OCI-LY1 (cell line): ENCODE results near the gene RAPGEF2.
"Not testable (repeated sequence)": the region's sequence is repeated elsewhere in the genome, so short reads cannot be mapped to it uniquely, and the experiment has no call there.

Experiments used
- H2AFZ ChIP-seq: fragments of 200-600 bp; sonication (generic), shearing (Covaris generic); 2 replicates; pipeline ENCODE4 v1.6.0; 2014; ENCODE audit warnings: antibody characterized with exemption, mild to moderate bottlenecking, low read length
- H3F3A ChIP-seq: fragments of 200-600 bp; sonication (generic), shearing (Covaris generic); 2 replicates; pipeline ENCODE4 v1.6.0; 2014; ENCODE audit warnings: mild to moderate bottlenecking, antibody characterized with exemption, low read length, moderate library complexity; ENCODE audit not compliant: insufficient read depth
- H3K27ac ChIP-seq: fragments of 200-600 bp; sonication (generic); 2 replicates; pipeline ENCODE4 v1.5.1; 2014; ENCODE audit warnings: low read length, mixed run types, mild to moderate bottlenecking, low read depth; ENCODE audit not compliant: poor library complexity, severe bottlenecking
- H3K27me3 ChIP-seq: fragments of 200-600 bp; sonication (generic); 2 replicates; pipeline ENCODE4 v1.6.0; 2014; ENCODE audit warnings: antibody characterized with exemption, mild to moderate bottlenecking, low read length, moderate library complexity; ENCODE audit not compliant: insufficient read depth
- H3K36me3 ChIP-seq: fragments of 200-600 bp; sonication (generic); 2 replicates; pipeline ENCODE4 v1.6.1; 2014; ENCODE audit warnings: mild to moderate bottlenecking, antibody characterized with exemption, low read length, moderate library complexity, mixed read lengths; ENCODE audit not compliant: insufficient read depth
- H3K4me1 ChIP-seq: fragments of 200-600 bp; sonication (generic); 2 replicates; pipeline ENCODE4 v1.5.1; 2014; ENCODE audit warnings: mild to moderate bottlenecking, low read length, moderate library complexity; ENCODE audit not compliant: insufficient read depth, severe bottlenecking
- H3K4me2 ChIP-seq: fragments of 200-600 bp; sonication (generic), shearing (Covaris generic); 2 replicates; pipeline ENCODE4 v1.6.1; 2014; ENCODE audit warnings: low read length
- H3K4me3 ChIP-seq: fragments of 200-600 bp; sonication (generic); 2 replicates; pipeline ENCODE4 v1.5.1; 2014; ENCODE audit warnings: low read length, low read depth, mild to moderate bottlenecking, mixed read lengths; ENCODE audit not compliant: poor library complexity, severe bottlenecking
- H3K79me2 ChIP-seq: fragments of 200-600 bp; shearing (Covaris generic); 2 replicates; pipeline ENCODE4 v1.6.1; 2016; ENCODE audit warnings: mixed run types, low read length, mixed read lengths; ENCODE audit not compliant: insufficient read depth
- H3K9ac ChIP-seq: fragments of 200-600 bp; sonication (generic), shearing (Covaris generic); 2 replicates; pipeline ENCODE4 v1.6.1; 2014; ENCODE audit warnings: mild to moderate bottlenecking, low read length, mixed read lengths
- H3K9me2 ChIP-seq: fragments of 200-600 bp; sonication (generic), shearing (Covaris generic); 2 replicates; pipeline ENCODE4 v1.6.1; 2014; ENCODE audit warnings: low read depth, mild to moderate bottlenecking, low read length, mixed read lengths
- H3K9me3 ChIP-seq: fragments of 200-600 bp; shearing (Covaris generic); 2 replicates; pipeline ENCODE4 v1.6.1; 2014; ENCODE audit warnings: low read length, mixed read lengths
- H4K20me1 ChIP-seq: fragments of 200-600 bp; sonication (generic), shearing (Covaris generic); 2 replicates; pipeline ENCODE4 v1.6.0; 2016; ENCODE audit warnings: mild to moderate bottlenecking, low read length; ENCODE audit not compliant: insufficient read depth
- CTCF ChIP-seq: fragments of 200-600 bp; sonication (generic), shearing (Covaris generic); IDR thresholded peaks from 2 replicates; pipeline ENCODE4 v1.5.1; 2017; ENCODE audit warnings: mild to moderate bottlenecking, antibody characterized with exemption, low read length, moderate library complexity, mixed read lengths
- EZH2 ChIP-seq: fragments of 200-600 bp; sonication (generic), shearing (Covaris generic); IDR thresholded peaks from 2 replicates; pipeline ENCODE4 v1.8.0; 2017; ENCODE audit warnings: borderline replicate concordance, mixed run types, mild to moderate bottlenecking, antibody characterized with exemption, low read length, moderate library complexity, mixed read lengths

RAPGEF2 gene

DNA sequence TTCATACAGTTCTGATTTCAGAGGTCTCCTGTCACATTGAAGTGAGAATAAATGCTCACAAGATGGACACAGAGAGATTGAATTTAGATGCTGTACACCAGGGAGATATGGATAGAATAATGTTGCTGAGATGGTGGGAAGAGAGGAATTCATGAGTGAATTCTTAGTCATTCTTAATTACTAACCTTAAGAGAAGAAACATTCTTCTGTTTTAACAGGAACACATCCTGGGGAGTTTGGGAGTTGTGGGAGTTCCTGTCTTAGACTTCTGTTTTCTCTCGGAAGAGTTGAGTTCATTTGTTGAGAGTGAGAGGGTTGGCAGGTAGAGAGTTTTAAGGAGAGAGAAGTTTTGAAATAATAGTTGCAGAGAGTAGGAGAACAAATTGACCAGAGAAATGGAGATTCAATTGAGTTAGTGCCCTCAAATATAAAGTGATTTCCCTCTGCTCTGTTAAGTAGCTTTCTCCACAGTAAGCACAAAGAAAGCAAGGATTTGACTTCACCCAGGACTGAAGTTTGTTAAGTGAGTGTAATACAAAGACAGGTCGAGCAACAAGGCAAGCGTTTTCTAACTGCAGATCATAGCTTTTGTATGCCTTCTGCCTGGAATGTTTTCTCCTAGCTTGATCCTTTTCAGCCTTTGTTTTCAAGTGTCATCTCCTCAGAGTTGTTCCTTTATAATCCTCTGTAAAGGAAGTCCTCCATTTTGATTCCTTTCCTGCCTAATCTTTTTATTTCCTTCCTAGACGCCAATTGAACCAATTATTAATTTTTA lies 205.9 kb downstream of the RAPGEF2 start:
- no peaks in the 10 kb centered on the region for H3F3A ChIP-seq
- H3K9me3 ChIP-seq = no peaks in the 10 kb centered on the region
- H3K4me1 ChIP-seq = no peaks in the 10 kb centered on the region
- H3K4me3 ChIP-seq = no peak overlapping the region
- H3K27ac ChIP-seq = no peak overlapping the region
- no peak for TF ChIP-seq EZH2
- TF ChIP-seq CTCF = no peak
- H3K9me2 ChIP-seq = no peaks in the 10 kb centered on the region
- H3K9ac ChIP-seq = no peak overlapping the region
- no peak overlapping the region for H3K4me2 ChIP-seq
- no peaks in the 10 kb centered on the region for H3K36me3 ChIP-seq
- H4K20me1 ChIP-seq = no peaks in the 10 kb centered on the region
- H3K79me2 ChIP-seq = no peaks in the 10 kb centered on the region
- H2AFZ ChIP-seq = no peak overlapping the region
- no peaks in the 10 kb centered on the region for H3K27me3 ChIP-seq

DNA sequence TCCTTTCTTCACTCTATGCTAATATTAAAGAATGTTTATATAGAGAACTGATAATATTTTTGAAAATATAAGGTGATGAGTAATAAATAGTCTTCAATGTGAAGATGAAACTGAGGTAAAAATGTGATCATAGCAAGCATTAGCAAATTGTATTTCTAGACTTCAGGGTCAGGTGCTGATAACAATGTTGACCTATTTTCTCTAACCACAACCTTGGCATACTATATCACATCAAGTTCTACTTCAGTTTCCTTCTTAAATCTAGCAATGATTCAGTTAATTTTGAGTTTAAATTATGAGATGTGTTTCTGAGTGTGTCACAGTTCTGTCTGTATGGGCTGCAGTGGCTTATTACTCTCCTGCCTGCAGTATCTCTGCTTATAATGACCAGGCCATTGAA lies 209.4 kb downstream of the RAPGEF2 start:
- Histone ChIP-seq H3K27ac (no peak overlapping the region), H3K9ac (no peak overlapping the region), H2AFZ (no peak overlapping the region), H3K36me3 (no peaks in the 10 kb centered on the region), H3K9me3 (no peaks in the 10 kb centered on the region), H3K9me2 (no peaks in the 10 kb centered on the region), H3K79me2 (no peaks in the 10 kb centered on the region), H3K4me2 (no peak overlapping the region), H4K20me1 (no peaks in the 10 kb centered on the region), H3K4me1 (no peaks in the 10 kb centered on the region), H3K4me3 (no peak overlapping the region), H3F3A (no peaks in the 10 kb centered on the region), H3K27me3 (no peaks in the 10 kb centered on the region)
- TF ChIP-seq EZH2 (no peak), CTCF (no peak)

DNA sequence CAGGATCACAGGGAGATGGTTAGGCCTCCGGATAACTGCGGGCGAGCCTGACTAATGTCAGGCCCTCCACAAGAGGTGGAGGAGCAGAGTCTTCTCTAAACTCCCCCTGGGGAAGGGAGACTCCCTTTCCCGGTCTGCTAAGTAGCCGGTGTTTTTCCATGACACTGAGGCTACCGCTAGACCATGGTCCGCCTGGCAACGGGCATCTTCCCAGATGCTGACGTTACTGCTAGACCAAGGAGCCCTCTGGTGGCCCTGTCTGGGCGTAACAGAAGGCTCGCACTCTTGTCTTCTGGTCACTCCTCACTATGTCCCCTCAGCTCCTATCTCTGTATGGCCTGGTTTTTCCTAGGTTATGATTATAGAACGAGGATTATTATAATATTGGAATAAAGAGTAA lies 213.0 kb downstream of the RAPGEF2 start:
- H3K4me2 ChIP-seq, H3K9me3 ChIP-seq, H3F3A ChIP-seq, H3K36me3 ChIP-seq, H4K20me1 ChIP-seq, H3K4me1 ChIP-seq, H3K27ac ChIP-seq, H3K9ac ChIP-seq, H2AFZ ChIP-seq, H3K27me3 ChIP-seq, H3K79me2 ChIP-seq, H3K4me3 ChIP-seq, H3K9me2 ChIP-seq: not testable (repeated sequence)
- 0 out of 2 replicates have a peak, but pooled peaks have one; percentile 11 for TF ChIP-seq CTCF
